SH-SY5Y (cell line): ENCODE measurements around the gene RHOC.

Source experiments
- GATA2 ChIP-seq: IDR thresholded peaks from 2 replicates; pipeline ENCODE4 v1.6.1; 2011; ENCODE audit warnings: mild to moderate bottlenecking, low read depth, low read length
- GATA3 ChIP-seq: IDR thresholded peaks from 2 replicates; pipeline ENCODE4 v1.6.1; 2011; ENCODE audit warnings: low read depth, mild to moderate bottlenecking, low read length, moderate library complexity

The RHOC gene

GRCh38 chr1:112686417-112686816, 20.5 kb downstream of the RHOC start:
- TF ChIP-seq GATA3 (no peak), GATA2 (no peak)

GRCh38 chr1:112685913-112686312, 21.0 kb downstream of the RHOC start:
- TF ChIP-seq GATA3, result no peak
- no peak for TF ChIP-seq GATA2

DNA sequence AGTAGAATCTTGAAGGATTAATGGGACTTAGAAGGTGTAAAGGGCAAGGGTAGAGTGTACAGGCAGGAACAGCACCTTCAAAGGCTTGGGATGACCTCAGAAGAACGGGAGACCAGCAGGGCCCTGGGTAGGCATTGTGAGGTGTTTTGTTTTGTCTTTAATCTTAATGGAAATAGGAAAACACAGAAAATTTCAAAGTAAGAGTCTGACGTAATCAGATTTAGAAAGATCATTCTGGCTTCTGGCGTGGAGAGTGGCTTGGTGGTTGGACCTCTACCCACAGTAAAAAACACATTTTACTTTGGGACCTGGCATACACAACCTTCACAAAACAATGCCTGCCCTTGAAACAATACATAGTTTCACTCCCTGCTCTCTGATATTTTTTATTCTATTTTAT, 28.3 kb downstream of the RHOC start:
- no peak for TF ChIP-seq GATA2
- no peak for TF ChIP-seq GATA3

DNA sequence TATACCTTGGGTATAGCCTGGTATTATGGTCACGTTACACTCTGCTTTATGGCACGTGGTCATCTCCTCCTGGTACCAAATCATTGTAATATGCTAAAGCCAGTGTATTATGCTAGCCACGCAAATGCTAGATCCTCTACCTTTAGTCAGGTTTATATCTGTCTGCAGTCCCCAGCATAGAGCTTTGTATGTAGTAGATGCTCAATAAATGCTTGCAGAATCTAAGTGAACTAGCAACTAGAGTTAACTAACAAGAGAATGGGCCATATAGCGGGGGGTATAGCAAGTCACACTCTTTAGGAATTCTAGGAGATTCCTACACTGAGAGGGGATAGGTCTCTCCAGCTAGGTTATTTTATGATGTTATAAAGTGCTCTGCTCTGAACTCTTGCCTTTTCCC, 29.4 kb downstream of the RHOC start:
- no peak for TF ChIP-seq GATA3
- TF ChIP-seq GATA2, result no peak

DNA sequence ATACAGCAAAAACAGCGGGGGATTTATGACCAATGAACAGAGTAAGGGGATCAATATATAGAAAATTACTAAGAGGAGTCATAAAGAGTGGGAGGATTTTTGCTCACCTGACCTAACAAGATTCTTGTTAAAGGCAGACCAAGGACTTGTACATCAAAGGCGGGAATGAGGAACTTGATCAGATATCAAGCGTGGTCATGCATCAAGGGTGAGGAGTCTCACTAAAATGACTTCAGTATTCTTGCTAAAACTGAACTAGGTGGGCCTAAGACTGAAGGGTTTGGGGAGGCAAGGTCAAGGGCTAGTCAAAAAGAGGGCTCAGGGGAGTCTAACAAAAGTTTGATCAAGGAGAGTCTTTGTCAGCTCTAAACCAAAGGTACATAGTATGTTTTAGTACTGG, 30.4 kb downstream of the RHOC start:
- TF ChIP-seq GATA3 (no peak), GATA2 (no peak)

DNA sequence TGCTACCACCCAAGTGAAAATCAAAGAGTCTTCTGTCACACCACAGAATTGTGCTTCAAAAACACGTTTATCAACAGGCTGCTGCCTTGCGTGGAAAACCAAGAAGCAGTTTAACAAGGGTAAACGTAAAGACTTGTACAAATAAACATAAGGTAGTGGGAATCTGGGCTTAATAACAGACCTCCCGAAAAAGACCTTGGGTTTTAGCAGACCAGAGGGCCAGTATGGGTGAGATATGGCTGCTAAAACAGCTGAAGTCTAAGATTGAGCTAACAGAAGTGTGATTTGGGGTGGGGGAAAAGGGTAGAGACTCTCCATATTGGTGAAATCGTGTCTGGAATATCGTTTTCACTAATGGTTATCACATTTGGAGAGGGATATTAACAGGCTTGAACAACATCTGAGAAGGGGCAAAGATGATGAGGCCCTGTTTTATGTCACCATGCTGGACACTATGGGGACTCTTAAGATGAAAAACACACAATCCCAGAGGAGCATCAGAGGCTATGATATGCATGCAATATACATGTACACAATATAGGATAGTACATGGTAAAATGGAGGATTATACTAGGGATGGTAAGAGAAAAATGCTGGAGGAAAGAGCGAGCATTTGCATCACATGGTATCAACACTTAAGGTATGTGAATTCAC, 31.1 kb downstream of the RHOC start:
- TF ChIP-seq GATA3 (no peak), GATA2 (no peak)

DNA sequence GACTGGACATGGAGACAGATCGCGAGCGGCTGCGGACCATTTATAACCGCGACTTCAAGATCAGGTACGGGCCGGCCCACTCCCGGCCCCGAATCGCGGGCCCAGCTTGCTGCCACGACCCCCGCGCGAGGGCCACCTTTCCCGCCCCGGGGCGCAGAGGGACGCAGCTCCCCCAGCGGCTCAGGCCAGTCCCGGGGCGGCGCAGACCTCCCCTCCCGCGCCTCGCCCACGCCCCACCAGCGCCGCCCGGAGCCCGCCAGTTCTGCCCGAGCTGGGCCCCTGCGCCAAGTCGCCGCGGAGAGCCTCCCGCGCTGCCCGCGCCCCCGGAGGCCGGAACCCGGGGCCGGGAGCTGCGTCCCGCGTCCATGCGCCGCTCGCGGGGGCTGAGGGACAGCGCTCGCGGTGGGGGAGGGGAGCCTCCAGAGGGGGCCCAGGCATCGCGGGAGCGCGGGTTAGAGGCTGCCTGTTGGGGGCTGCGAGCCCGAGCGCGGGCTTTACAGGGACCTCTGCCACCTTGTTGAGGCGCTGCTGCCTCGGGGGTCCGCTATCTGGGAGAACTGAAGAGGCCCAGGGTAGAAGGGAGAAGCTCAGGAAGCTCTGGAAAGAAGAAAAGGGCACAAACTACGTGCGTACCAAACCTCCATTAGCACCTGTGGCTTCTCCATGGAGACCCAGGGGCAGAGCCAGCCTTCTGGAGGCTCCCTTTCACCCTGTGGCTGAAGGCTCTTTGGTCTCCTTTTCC, 31.8 kb downstream of the RHOC start:
- TF ChIP-seq GATA3 (no peak), GATA2 (no peak)

GRCh38 chr1:112674440-112674985, 32.4 kb downstream of the RHOC start, which contains the start of gene MOV10:
Gene MOV10, plus strand, starts transcription at chr1:112674659. Its CDS starts 254 bp downstream, at chr1:112674913.
- no peak for TF ChIP-seq GATA2
- no peak for TF ChIP-seq GATA3

- TF ChIP-seq GATA2 (no peak), GATA3 (no peak)
These were observed 33.1 kb downstream of the RHOC start for GRCh38 chr1:112673592-112674439.

GRCh38 chr1:112672842-112673241, 34.1 kb downstream of the RHOC start:
- no peak for TF ChIP-seq GATA3
- TF ChIP-seq GATA2, result no peak

GRCh38 chr1:112672009-112672408, 34.9 kb downstream of the RHOC start:
- TF ChIP-seq GATA2 (no peak), GATA3 (no peak)

DNA sequence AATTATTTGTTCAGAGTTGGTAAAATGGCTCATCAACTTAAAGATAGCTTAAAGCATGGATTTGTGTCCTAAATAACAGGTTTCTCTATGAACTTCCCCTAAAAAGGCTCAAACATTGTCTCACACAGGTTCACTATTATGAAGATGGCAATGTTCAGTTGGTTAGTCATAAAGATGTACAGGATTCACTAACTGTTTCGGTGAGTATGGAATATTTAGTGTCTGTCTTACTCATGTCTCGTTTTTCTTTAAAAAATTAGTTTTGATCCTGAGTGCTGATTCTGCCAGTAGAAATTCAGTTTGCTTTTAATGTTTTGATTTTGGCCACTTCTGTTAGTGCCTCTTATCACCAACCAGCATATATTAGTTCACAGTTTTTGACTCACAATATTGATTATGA, 40.0 kb downstream of the RHOC start:
- TF ChIP-seq GATA2, result no peak
- TF ChIP-seq GATA3, result no peak

- TF ChIP-seq GATA3 (no peak), GATA2 (no peak)
These were observed 41.1 kb downstream of the RHOC start for GRCh38 chr1:112665857-112666256.

GRCh38 chr1:112651205-112651604, 55.7 kb downstream of the RHOC start:
- TF ChIP-seq GATA2, result no peak
